K562 (cell line): Measurements from ENCODE around the gene P3H1. TPM values are rescaled to one million over a fixed set of nuclear protein-coding genes. Genes with fewer than 3 reads are reported as not detected.

Experiments
- ATF1 ChIP-seq, 2 experiments: fragments of 450-650 bp in 1 of 2; IDR thresholded peaks; 2 replicates each; pipeline ENCODE4 v1.6.1; 2016; ENCODE audit warnings: missing compliant biosample characterization in 1 of 2, missing genetic modification characterization in 1 of 2
- NFRKB ChIP-seq: fragments of 450-650 bp; IDR thresholded peaks from 2 replicates; pipeline ENCODE4 v1.6.1; 2016; ENCODE audit warnings: low read depth
- NR2C2 ChIP-seq, 2 experiments: fragments of 200-800 bp in 1 of 2; sonication (Bioruptor generic) in 1 of 2; sonication (generic) in 1 of 2; formaldehyde crosslinking in 1 of 2; IDR thresholded peaks; 2 replicates each; pipeline versions ENCODE4 v1.6.1 to v1.8.0; 2016 to 2022; ENCODE audit warnings: mild to moderate bottlenecking in 1 of 2, missing compliant biosample characterization in 1 of 2, missing genetic modification characterization in 1 of 2, missing genetic modification reagents in 1 of 2
- PHB ChIP-seq: fragments of 250-450 bp; sonication (Bioruptor Pico); IDR thresholded peaks from 2 replicates; pipeline ENCODE4 v1.5.0; 2021
- POLR2H ChIP-seq: IDR thresholded peaks from 2 replicates; pipeline ENCODE4 v1.6.1; 2016; ENCODE audit warnings: missing genetic modification characterization, low read depth, mild to moderate bottlenecking, control low read depth, missing compliant biosample characterization, moderate library complexity
- SAP30 ChIP-seq: fragments of 200-600 bp; sonication (generic); IDR thresholded peaks from 2 replicates; pipeline ENCODE4 v1.6.1; 2012; ENCODE audit warnings: borderline replicate concordance, low read depth, mild to moderate bottlenecking, moderate library complexity, low read length, control low read depth, inconsistent platforms; ENCODE audit not compliant: insufficient read depth, poor library complexity, severe bottlenecking
- TARDBP ChIP-seq: fragments of 450-650 bp; IDR thresholded peaks from 2 replicates; pipeline ENCODE4 v1.6.1; 2016
- ZBTB7A ChIP-seq: IDR thresholded peaks from 2 replicates; pipeline ENCODE4 v1.6.1; 2011; ENCODE audit warnings: low read depth, mild to moderate bottlenecking, low read length, moderate library complexity, borderline replicate concordance; ENCODE audit not compliant: control insufficient read depth
- ZEB2 ChIP-seq: fragments of 450-650 bp; IDR thresholded peaks from 2 replicates; pipeline ENCODE4 v1.6.1; 2016
- polyA plus RNA-seq, 8 experiments: library from polyadenylated mRNA; depleted of rRNA in 4 of 8; stranded (reverse) in 5 of 8; unstranded in 3 of 8; fragments of >200 nt; fragmentation: Nextera tagmentation in 2 of 8; fragmentation: Illumina TruSeq in 1 of 8; extraction: Ambion mirVana in 2 of 8; extraction: Trizol in 1 of 8; gene quantifications; 2 replicates each; pipeline versions ENCODE4 v1.2.1 to v1.2.3, GENCODE V29; 2011 to 2014; ENCODE audit warnings: inconsistent platforms in 1 of 8, missing spikeins in 1 of 8
- total RNA-seq, 7 experiments: library from RNA; depleted of rRNA in 6 of 7; stranded (reverse); fragments of >200 nt in 6 of 7; fragmentation: Illumina TruSeq in 2 of 7; extraction: Trizol in 2 of 7; gene quantifications; 2 replicates each; pipeline versions ENCODE4 v1.2.1 to v1.2.3, GENCODE V29; 2011 to 2021; ENCODE audit warnings: low replicate concordance in 1 of 7
- TF ChIP-seq, protein P1 (sequence below): fragments of 450-650 bp; conservative IDR thresholded peaks from 2 replicates; pipeline ENCODE4 v1.6.1; 2016; ENCODE audit warnings: missing genetic modification characterization, low read depth, mild to moderate bottlenecking, missing compliant biosample characterization, moderate library complexity
- TF ChIP-seq, protein P2 (sequence below), 2 experiments: fragments of 450-650 bp; formaldehyde crosslinking in 1 of 2; IDR thresholded peaks; 2 replicates each; pipeline versions ENCODE4 v1.4.0 to v1.6.1; 2014 to 2020; ENCODE audit warnings: mild to moderate bottlenecking in 2 of 2, borderline replicate concordance in 1 of 2, low read depth in 1 of 2
- TF ChIP-seq, protein P3 (sequence below): fragments of 200-800 bp; sonication (Bioruptor generic); IDR thresholded peaks from 2 replicates; pipeline ENCODE4 v1.6.1; 2017; ENCODE audit warnings: missing genetic modification characterization, missing compliant biosample characterization

Gene P3H1
- total and polyA plus RNA-seq, 9 of the 15 experiments (the other 6 are each of a cell fraction or from before 2014, with no cell fraction given) = 1.7 to 81.7 (median 45.7) TPM

DNA sequence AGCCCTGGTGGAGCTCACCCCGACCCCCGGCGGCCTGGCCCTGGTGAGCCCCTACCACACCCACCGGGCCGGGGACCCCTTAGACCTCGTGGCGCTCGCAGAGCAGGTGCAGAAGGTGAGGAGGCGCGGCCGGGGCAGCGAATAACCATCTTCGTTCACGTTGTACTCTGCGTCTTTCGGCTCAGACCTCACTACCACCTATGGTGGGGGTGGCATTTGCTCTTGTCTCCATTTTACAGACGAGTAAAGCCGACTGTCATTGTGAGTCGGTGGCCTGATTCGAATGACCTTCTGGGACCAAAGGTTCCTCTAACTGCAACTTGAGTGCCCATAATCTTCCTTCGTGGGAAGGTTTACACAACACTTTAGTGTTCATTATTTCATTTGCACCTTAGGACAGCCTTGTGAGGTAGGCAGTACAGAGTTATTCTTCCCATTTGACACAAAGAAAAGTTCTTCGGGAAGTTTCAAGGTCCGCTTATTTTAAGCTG is 727 bp upstream of the P3H1 start (continued):
- TF ChIP-seq ATF1 (CRISPR knock-in tag; IDR thresholded peaks at IDR 0.05) (no peak), ATF1 (tag; IDR thresholded peaks at IDR 0.05) (peak; percentile 51), POLR2H (tag) (no peak), NR2C2 (CRISPR knock-in tag; IDR thresholded peaks at IDR 0.05) (0 out of 2 replicates have a peak, but pooled peaks have one; percentile 9), NR2C2 (tag; IDR thresholded peaks at IDR 0.05) (no peak), SAP30 (peak; percentile 92), PHB (0 out of 2 replicates have a peak, but pooled peaks have one; percentile 22), ZEB2 (peak; percentile 19; the same call in 1 of the 2 replicates), ZBTB7A (peak; percentile 93), TARDBP (0 out of 2 replicates have a peak, but pooled peaks have one; percentile 30), NFRKB (0 out of 2 replicates have a peak, but pooled peaks have one; percentile 32)
- TF ChIP-seq, protein P1, sequence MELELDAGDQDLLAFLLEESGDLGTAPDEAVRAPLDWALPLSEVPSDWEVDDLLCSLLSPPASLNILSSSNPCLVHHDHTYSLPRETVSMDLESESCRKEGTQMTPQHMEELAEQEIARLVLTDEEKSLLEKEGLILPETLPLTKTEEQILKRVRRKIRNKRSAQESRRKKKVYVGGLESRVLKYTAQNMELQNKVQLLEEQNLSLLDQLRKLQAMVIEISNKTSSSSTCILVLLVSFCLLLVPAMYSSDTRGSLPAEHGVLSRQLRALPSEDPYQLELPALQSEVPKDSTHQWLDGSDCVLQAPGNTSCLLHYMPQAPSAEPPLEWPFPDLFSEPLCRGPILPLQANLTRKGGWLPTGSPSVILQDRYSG (tag) = no peak
- TF ChIP-seq, protein P2, sequence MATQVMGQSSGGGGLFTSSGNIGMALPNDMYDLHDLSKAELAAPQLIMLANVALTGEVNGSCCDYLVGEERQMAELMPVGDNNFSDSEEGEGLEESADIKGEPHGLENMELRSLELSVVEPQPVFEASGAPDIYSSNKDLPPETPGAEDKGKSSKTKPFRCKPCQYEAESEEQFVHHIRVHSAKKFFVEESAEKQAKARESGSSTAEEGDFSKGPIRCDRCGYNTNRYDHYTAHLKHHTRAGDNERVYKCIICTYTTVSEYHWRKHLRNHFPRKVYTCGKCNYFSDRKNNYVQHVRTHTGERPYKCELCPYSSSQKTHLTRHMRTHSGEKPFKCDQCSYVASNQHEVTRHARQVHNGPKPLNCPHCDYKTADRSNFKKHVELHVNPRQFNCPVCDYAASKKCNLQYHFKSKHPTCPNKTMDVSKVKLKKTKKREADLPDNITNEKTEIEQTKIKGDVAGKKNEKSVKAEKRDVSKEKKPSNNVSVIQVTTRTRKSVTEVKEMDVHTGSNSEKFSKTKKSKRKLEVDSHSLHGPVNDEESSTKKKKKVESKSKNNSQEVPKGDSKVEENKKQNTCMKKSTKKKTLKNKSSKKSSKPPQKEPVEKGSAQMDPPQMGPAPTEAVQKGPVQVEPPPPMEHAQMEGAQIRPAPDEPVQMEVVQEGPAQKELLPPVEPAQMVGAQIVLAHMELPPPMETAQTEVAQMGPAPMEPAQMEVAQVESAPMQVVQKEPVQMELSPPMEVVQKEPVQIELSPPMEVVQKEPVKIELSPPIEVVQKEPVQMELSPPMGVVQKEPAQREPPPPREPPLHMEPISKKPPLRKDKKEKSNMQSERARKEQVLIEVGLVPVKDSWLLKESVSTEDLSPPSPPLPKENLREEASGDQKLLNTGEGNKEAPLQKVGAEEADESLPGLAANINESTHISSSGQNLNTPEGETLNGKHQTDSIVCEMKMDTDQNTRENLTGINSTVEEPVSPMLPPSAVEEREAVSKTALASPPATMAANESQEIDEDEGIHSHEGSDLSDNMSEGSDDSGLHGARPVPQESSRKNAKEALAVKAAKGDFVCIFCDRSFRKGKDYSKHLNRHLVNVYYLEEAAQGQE (IDR thresholded peaks at IDR 0.05; ENCODE audit: borderline replicate concordance) = no peak
- TF ChIP-seq, protein P2 (CRISPR knock-in tag; IDR thresholded peaks at IDR 0.05; ENCODE audit: low read depth) = 0 out of 2 replicates have a peak, but pooled peaks have one; percentile 5
- TF ChIP-seq, protein P3, sequence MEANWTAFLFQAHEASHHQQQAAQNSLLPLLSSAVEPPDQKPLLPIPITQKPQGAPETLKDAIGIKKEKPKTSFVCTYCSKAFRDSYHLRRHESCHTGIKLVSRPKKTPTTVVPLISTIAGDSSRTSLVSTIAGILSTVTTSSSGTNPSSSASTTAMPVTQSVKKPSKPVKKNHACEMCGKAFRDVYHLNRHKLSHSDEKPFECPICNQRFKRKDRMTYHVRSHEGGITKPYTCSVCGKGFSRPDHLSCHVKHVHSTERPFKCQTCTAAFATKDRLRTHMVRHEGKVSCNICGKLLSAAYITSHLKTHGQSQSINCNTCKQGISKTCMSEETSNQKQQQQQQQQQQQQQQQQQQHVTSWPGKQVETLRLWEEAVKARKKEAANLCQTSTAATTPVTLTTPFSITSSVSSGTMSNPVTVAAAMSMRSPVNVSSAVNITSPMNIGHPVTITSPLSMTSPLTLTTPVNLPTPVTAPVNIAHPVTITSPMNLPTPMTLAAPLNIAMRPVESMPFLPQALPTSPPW (CRISPR knock-in tag) = peak; percentile 5; the same call in 1 of the 2 replicates
